Progenitor cell of endocrine pancreas (in vitro differentiated cells): ENCODE data around the gene MIA. TPM values are rescaled to one million over a fixed set of nuclear protein-coding genes. Genes with fewer than 3 reads are reported as not detected.
"Not testable (repeated sequence)": the region's sequence is repeated elsewhere in the genome, so short reads cannot be mapped to it uniquely, and the experiment has no call there.

Experiments used
- DNase-seq: peaks from one replicate; pipeline ENCODE4 v3.0.0; 2021; ENCODE audit warnings: low spot score; ENCODE audit not compliant: unreplicated experiment
- H3K27ac Mint-ChIP-seq: 2 replicates; pipeline ENCODE4 v1.8.0; 2021; ENCODE audit warnings: mild to moderate bottlenecking, moderate library complexity, mixed read lengths
- H3K27me3 Mint-ChIP-seq: 2 replicates; pipeline ENCODE4 v1.8.0; 2021; ENCODE audit warnings: mixed read lengths
- H3K36me3 Mint-ChIP-seq: 2 replicates; pipeline ENCODE4 v1.8.0; 2022; ENCODE audit warnings: mixed read lengths; ENCODE audit not compliant: insufficient read depth
- H3K4me1 Mint-ChIP-seq: 2 replicates; pipeline ENCODE4 v1.8.0; 2021; ENCODE audit warnings: low read depth, mixed read lengths
- H3K4me3 Mint-ChIP-seq: 2 replicates; pipeline ENCODE4 v1.8.0; 2021; ENCODE audit warnings: low read depth, mild to moderate bottlenecking, moderate library complexity, mixed read lengths
- H3K9me3 Mint-ChIP-seq: 2 replicates; pipeline ENCODE4 v1.8.0; 2021; ENCODE audit warnings: low read depth, mixed read lengths
- total RNA-seq: library from RNA; stranded (reverse); gene quantifications from 2 replicates; pipeline ENCODE4 v1.2.1, GENCODE V29; 2021
- TF ChIP-seq, protein P1 (sequence below): fragments of 200-600 bp; sonication (generic); IDR thresholded peaks from one replicate; pipeline ENCODE4 v1.5.0; 2021; ENCODE audit warnings: antibody characterized with exemption, mild to moderate bottlenecking; ENCODE audit not compliant: unreplicated experiment

MIA gene
- total RNA-seq, 1 donor from 2014 or later, result 8.5 TPM

DNA sequence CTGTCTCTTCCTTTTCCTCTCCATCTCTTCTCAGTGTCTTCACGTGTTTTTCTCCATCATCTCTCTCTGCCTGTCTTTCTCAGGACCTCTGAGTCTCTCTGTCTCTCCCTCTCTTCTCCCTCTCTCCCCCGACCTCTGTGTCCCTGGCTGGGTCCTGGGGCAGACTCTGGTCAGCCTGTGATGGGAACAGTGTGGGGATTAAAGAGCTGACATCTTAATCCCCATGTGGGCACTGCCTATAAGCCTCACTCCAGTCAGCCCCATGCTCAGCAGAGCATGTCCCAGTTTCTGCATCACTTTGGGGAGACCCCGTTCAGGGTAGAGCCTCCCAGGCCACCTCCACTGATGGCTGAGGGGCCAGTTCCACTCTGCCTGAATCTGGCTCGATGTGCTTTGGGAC lies 39.9 kb downstream of the MIA start:
- H3K27ac Mint-ChIP-seq, result no peak overlapping the region

DNA sequence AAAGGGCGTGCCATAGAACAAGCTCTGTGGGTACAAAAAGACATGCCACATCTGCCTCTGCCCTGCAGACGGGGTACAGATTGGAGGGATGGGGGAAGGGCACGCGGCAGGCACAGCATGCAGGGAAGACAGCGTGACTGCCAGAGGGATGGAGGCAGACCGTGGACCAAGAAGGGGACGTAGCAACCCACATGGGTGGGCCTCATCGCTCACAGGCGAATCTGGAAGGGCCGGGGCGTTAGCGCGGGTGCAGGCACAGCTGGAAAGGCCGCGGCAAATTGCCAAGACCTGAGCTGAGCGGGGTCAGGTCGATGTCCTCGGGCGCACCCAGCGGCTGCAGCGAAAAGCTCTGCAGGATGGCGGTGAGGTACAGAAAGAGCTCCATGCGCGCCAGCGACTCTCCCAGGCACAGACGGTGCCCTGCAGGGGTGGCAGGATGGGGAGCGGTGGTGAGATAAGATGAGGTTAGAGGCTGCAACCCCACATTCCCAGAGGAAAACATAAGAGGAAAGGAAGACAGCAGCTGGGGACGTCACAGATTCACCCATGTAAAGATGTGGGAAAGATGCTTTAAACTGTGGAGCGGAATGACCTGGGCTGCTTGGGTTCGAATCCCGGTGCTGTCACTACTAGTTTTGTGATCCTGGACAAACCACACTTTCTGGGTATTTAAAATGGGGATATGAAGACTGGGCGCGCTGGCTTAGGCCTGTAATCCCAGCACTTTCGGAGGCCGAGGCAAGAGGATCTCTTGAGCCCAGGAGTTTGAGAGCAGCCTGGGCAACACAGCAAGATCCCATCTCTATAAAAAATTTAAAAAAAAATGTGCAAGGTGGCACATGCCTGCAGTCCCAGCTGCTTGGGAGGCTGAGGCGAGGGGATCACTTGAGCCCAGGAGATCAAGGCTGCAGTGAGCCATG lies 43.4 kb downstream of the MIA start:
- H3K4me3 Mint-ChIP-seq, DNase-seq, H3K9me3 Mint-ChIP-seq, H3K36me3 Mint-ChIP-seq: not testable (repeated sequence)
- Mint-ChIP-seq H3K27ac (peak overlapping the region; percentile 42), H3K27me3 (peaks cover 30% of the 10 kb centered on the region), H3K4me1 (peaks cover 19% of the 10 kb centered on the region)
- TF ChIP-seq, protein P1, sequence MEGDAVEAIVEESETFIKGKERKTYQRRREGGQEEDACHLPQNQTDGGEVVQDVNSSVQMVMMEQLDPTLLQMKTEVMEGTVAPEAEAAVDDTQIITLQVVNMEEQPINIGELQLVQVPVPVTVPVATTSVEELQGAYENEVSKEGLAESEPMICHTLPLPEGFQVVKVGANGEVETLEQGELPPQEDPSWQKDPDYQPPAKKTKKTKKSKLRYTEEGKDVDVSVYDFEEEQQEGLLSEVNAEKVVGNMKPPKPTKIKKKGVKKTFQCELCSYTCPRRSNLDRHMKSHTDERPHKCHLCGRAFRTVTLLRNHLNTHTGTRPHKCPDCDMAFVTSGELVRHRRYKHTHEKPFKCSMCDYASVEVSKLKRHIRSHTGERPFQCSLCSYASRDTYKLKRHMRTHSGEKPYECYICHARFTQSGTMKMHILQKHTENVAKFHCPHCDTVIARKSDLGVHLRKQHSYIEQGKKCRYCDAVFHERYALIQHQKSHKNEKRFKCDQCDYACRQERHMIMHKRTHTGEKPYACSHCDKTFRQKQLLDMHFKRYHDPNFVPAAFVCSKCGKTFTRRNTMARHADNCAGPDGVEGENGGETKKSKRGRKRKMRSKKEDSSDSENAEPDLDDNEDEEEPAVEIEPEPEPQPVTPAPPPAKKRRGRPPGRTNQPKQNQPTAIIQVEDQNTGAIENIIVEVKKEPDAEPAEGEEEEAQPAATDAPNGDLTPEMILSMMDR, result peak; percentile 43

More for the DNA sequence above, 39.9 kb downstream of the MIA start:
- Mint-ChIP-seq H3K36me3 (no peaks in the 10 kb centered on the region), H3K4me1 (peaks cover 16% of the 10 kb centered on the region), H3K27me3 (peaks cover 46% of the 10 kb centered on the region), H3K4me3 (no peak overlapping the region), H3K9me3 (no peaks in the 10 kb centered on the region)
- DNase-seq, result no peak
- TF ChIP-seq, protein P1, result no peak

DNA sequence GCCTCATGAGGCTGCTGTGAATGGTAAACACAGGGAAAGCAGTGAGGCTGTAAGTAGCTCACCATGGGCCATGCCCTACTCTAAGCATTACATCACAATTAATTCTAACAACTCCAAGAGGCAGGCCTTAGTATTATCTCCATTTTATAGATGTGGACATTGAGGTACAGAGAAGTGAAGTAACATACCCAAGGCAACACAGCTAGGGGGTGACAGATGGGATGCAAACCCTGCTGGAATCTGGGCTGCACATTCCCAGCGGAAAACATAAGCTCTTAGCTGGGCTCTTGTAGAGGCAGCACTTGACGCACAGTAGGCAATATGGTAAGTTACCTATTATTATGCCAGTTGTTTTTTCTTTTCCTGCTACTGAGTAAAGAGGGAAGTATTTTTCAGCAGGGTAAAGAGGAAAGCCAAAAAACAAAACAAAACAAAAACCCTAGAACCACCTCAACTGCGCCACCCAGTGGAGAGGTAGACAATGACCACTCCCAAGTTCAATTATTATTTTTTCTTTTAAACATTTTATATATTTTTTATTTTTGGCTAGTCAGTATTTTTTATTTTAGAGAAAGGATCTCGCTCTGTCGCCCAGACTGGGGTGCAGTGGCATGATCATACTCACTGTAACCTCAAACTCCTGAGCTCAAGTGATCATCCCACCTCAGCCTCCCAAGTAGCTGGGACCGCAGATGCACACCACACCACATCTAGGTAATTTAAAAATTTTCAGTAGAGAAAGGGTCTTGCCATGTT lies 44.3 kb downstream of the MIA start:
- not testable (repeated sequence) for H3K27ac Mint-ChIP-seq, DNase-seq, H3K9me3 Mint-ChIP-seq, H3K36me3 Mint-ChIP-seq, H3K4me3 Mint-ChIP-seq
- TF ChIP-seq, protein P1, result peak; percentile 77
- Mint-ChIP-seq H3K4me1 (peaks cover 25% of the 10 kb centered on the region), H3K27me3 (peaks cover 21% of the 10 kb centered on the region)

- TF ChIP-seq, protein P1, result no peak
- Mint-ChIP-seq H3K27ac (peak overlapping the region; percentile 97), H3K4me3 (no peak overlapping the region), H3K9me3 (no peaks in the 10 kb centered on the region), H3K36me3 (peaks cover 6% of the 10 kb centered on the region), H3K27me3 (peaks cover 7% of the 10 kb centered on the region), H3K4me1 (peaks cover 26% of the 10 kb centered on the region)
- no peak for DNase-seq
Observed at GRCh38 chr19:40822161-40822560, 46.8 kb downstream of the MIA start.

DNA sequence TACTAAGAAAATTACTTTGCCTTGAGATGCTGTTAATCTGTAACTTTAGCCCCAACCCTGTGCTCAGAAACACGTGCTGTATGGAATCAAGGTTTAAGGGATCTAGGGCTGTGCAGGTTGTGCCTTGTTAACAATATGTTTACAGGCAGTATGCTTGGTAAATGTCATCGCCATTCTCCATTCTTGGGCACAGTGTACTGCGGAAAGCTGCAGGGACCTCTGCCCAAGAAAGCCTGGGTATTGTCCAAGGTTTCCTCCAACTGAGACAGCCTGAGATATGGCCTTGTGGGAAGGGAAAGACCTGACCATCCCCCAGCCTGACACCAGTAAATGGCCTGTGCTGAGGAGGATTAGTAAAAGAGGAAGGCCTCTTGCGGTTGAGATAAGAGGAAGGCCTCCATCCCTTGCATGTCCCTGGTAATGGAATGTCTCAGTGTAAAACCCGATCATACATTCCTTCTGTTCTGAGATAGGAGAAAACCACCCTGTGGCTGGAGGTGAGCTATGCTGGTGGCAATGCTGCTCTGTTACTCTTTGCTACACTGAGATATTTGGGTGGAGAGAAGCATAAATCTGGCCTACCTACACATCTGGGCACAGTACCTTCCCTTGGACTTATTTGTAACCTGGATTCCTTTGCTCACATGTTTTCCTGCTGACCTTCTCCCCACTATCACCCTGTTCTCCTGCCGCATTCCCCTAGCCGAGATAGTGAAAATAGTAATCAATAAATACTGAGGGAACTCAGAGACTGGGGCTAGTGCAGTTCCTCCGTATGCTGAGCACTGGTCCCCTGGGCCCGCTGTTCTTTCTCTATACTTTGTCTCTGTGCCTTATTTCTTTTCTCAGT lies 47.6 kb downstream of the MIA start:
- H3K36me3 Mint-ChIP-seq, DNase-seq, H3K27me3 Mint-ChIP-seq, H3K9me3 Mint-ChIP-seq: not testable (repeated sequence)
- H3K4me1 Mint-ChIP-seq, result peaks cover 26% of the 10 kb centered on the region
- peak overlapping the region; percentile 33 for H3K4me3 Mint-ChIP-seq
- H3K27ac Mint-ChIP-seq, result peak overlapping the region; percentile 97

- Mint-ChIP-seq H3K4me1 (peaks cover 26% of the 10 kb centered on the region), H3K36me3 (peaks cover 11% of the 10 kb centered on the region)
- not testable (repeated sequence) for H3K27me3 Mint-ChIP-seq, H3K9me3 Mint-ChIP-seq, H3K27ac Mint-ChIP-seq, H3K4me3 Mint-ChIP-seq, DNase-seq
Observed at GRCh38 chr19:40824916-40825315, 49.6 kb downstream of the MIA start.

GRCh38 chr19:40825460-40826095 lies 50.3 kb downstream of the MIA start:
- peaks cover 12% of the 10 kb centered on the region for H3K36me3 Mint-ChIP-seq
- not testable (repeated sequence) for H3K9me3 Mint-ChIP-seq, H3K27ac Mint-ChIP-seq, DNase-seq, H3K4me3 Mint-ChIP-seq, H3K27me3 Mint-ChIP-seq
- peaks cover 26% of the 10 kb centered on the region for H3K4me1 Mint-ChIP-seq

- H3K27ac Mint-ChIP-seq, DNase-seq, H3K27me3 Mint-ChIP-seq, H3K4me3 Mint-ChIP-seq, H3K9me3 Mint-ChIP-seq: not testable (repeated sequence)
- peaks cover 13% of the 10 kb centered on the region for H3K36me3 Mint-ChIP-seq
- peaks cover 26% of the 10 kb centered on the region for H3K4me1 Mint-ChIP-seq
Observed at GRCh38 chr19:40826312-40826698, 51.0 kb downstream of the MIA start.
